Lower leg skin (tissue), 4 donors: ENCODE results near the gene WNT9B. TPM values are rescaled to one million over a fixed set of nuclear protein-coding genes. Genes with fewer than 3 reads are reported as not detected.
A peak's percentile ranks its signal among the peaks of the same experiment; 100 is the strongest.

Experiments
- DNase-seq, 2 donors: peaks; one replicate each; pipeline ENCODE4 v3.0.0-alpha.2; 2019; ENCODE audit warnings: low spot score in 2 of 2
- H3K4me3 ChIP-seq: fragments of 200-600 bp; sonication (generic); 2 replicates; pipeline ENCODE4 v1.5.1; 2017; ENCODE audit warnings: mild to moderate bottlenecking, low read depth; ENCODE audit not compliant: poor library complexity, severe bottlenecking
- POLR2A ChIP-seq, 2 donors: fragments of 450-650 bp; IDR thresholded peaks; one replicate each; pipeline ENCODE4 v1.6.1; 2016 to 2017; ENCODE audit warnings: antibody characterized with exemption in 2 of 2, mild to moderate bottlenecking in 1 of 2, moderate library complexity in 1 of 2
- WGBS, 2 donors: methylation state at CpG; one replicate each; pipeline ENCODE4 v1.1.5; 2018; 5-methylcytosine and 5-hydroxymethylcytosine counted together
- intact Hi-C: fragments of 100-400 bp; cut with DNase I; formaldehyde crosslinking; loops from one replicate; pipeline ENCODE4 v1.15.0; 2023; ENCODE audit warnings: low total_unique reads
- total RNA-seq, 4 donors: library from RNA; depleted of rRNA; stranded (reverse); fragments of >200 nt; gene quantifications; one replicate each; pipeline ENCODE4 v1.1.0, GENCODE V29; 2016
- TF ChIP-seq, protein P1 (sequence below), 3 donors: fragments of 450-650 bp; IDR thresholded peaks; one replicate each; pipeline ENCODE4 v1.5.1; 2016; ENCODE audit warnings: antibody characterized with exemption in 3 of 3, mild to moderate bottlenecking in 3 of 3, moderate library complexity in 2 of 3

The WNT9B gene, protein sequence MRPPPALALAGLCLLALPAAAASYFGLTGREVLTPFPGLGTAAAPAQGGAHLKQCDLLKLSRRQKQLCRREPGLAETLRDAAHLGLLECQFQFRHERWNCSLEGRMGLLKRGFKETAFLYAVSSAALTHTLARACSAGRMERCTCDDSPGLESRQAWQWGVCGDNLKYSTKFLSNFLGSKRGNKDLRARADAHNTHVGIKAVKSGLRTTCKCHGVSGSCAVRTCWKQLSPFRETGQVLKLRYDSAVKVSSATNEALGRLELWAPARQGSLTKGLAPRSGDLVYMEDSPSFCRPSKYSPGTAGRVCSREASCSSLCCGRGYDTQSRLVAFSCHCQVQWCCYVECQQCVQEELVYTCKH
- total RNA-seq = 1 to 10 TPM in 1 of 4 donors, under 1 TPM in 3; 0.75 to 1.1 (median 0.86) TPM

DNA sequence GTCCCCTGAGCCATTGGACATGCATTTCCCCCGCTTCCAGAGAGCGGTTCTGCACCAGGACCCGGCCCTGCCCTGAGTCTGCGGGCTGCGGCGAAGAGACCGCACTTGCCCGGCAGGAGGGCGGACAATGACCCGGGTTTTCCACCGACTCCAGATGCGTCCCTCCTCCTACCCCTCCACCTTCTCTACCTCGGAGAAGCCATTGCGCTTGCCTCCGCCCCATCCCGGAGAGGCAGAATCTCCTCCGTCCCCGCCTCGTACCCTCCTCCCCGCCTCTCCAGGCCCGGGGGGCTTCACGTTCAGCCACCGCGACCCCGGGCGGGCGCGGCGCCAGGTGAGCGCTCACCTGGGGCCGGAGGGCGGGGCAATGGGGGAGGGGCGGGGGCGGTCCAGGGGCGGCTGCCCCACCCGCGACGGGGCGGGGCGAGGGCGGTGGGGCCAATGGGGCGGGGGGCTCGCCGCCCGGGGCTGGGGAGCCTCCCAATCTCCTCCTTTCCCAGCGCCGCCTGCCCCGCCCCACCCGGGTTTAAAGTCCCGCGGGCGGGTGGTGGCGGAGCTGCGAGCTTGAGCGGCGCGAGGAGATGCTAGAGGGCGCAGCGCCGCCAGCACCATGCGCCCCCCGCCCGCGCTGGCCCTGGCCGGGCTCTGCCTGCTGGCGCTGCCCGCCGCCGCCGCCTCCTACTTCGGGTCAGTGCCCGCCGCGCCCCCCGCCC, at the start of gene WNT9B:
Gene WNT9B (plus strand): TSS at position 555 of the 713 bp plus-strand sequence. CDS start 56 bp downstream, at position 611.
- no peak for DNase-seq
- intact Hi-C loops = no loop called here
- H3K4me3 ChIP-seq = peak within 1 kb of the TSS; percentile 8
- 3 to 5% methylated on average over 33 to 42 of the region's 75 CpGs for WGBS, 2 donors
- TF ChIP-seq, protein P1, sequence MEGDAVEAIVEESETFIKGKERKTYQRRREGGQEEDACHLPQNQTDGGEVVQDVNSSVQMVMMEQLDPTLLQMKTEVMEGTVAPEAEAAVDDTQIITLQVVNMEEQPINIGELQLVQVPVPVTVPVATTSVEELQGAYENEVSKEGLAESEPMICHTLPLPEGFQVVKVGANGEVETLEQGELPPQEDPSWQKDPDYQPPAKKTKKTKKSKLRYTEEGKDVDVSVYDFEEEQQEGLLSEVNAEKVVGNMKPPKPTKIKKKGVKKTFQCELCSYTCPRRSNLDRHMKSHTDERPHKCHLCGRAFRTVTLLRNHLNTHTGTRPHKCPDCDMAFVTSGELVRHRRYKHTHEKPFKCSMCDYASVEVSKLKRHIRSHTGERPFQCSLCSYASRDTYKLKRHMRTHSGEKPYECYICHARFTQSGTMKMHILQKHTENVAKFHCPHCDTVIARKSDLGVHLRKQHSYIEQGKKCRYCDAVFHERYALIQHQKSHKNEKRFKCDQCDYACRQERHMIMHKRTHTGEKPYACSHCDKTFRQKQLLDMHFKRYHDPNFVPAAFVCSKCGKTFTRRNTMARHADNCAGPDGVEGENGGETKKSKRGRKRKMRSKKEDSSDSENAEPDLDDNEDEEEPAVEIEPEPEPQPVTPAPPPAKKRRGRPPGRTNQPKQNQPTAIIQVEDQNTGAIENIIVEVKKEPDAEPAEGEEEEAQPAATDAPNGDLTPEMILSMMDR (IDR thresholded peaks at IDR 0.05) = no peak
- TF ChIP-seq POLR2A (IDR thresholded peaks at IDR 0.05) = no peak

DNA sequence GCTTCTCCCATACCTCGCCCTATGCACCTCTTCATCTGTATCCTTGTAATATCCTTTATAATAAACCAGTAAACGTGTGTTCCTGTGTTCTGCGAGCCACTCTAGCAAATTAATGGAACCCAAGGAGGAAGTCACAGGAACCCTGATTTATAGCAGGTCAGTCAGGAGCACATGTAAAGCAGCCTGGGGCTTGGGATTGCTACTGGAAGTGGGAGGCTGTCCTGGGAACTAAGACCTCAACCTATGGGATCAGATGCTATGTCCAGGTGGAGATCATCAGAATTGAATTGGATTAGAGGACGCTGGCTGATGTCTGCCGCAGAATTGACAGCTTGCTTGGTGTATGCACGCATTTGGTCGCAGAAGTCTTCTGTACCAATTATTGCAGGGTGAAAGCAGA, 48.6 kb upstream of the WNT9B start:
- intact Hi-C loops = no loop called here
- no peak overlapping the region for H3K4me3 ChIP-seq
- WGBS, 2 donors = 74 to 78% methylated on average over 7 of the region's 7 CpGs

GRCh38 chr17:46803544-46803943, 47.8 kb upstream of the WNT9B start:
- TF ChIP-seq, protein P1 (IDR thresholded peaks at IDR 0.05) = no peak
- no peak for TF ChIP-seq POLR2A (IDR thresholded peaks at IDR 0.05)
- intact Hi-C loops = no loop called here
- H3K4me3 ChIP-seq = no peak overlapping the region

More for the DNA sequence above, 48.6 kb upstream of the WNT9B start:
- no peak for DNase-seq
- TF ChIP-seq POLR2A (IDR thresholded peaks at IDR 0.05) = no peak
- TF ChIP-seq, protein P1 (IDR thresholded peaks at IDR 0.05) = no peak

GRCh38 chr17:46805771-46806170, 45.6 kb upstream of the WNT9B start:
- TF ChIP-seq POLR2A (IDR thresholded peaks at IDR 0.05) = no peak
- whole genome bisulfite sequencing, 2 donors = 82 to 91% methylated on average over 6 of the region's 6 CpGs
- DNase-seq = no peak
- intact Hi-C loops = no loop called here
- no peak overlapping the region for H3K4me3 ChIP-seq

More at GRCh38 chr17:46803544-46803943, 47.8 kb upstream of the WNT9B start:
- no peak for DNase-seq
- 75 to 90% methylated on average over 5 of the region's 5 CpGs for WGBS, 2 donors

DNA sequence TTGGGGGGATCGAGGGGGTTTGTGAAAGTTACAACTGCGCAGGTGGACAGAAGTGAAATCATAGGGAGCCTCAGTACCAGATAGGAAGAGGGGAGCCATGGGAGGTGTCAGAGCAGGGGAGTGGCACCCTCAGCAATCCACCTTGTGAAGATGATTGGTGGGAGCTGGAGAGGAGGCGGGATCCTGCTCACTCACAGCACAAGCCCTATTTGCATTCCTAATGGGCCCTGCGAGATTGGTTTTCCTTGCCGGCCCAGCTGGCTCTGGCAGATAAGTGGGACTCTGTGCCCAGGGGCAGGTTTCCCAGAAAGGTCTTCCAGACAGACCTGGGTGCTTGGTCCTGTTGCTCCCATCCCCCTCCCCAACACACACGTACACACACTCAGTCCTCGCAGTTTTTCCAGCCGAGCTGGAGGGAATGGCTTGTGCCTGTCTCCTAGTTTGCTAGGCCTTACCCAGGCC, 42.2 kb upstream of the WNT9B start:
- 59 to 63% methylated on average over 8 of the region's 8 CpGs for whole genome bisulfite sequencing, 2 donors
- TF ChIP-seq POLR2A (IDR thresholded peaks at IDR 0.05) = no peak
- TF ChIP-seq, protein P1 (IDR thresholded peaks at IDR 0.05) = no peak
- intact Hi-C loops = no loop called here
- no peak for DNase-seq
- no peak overlapping the region for H3K4me3 ChIP-seq

DNA sequence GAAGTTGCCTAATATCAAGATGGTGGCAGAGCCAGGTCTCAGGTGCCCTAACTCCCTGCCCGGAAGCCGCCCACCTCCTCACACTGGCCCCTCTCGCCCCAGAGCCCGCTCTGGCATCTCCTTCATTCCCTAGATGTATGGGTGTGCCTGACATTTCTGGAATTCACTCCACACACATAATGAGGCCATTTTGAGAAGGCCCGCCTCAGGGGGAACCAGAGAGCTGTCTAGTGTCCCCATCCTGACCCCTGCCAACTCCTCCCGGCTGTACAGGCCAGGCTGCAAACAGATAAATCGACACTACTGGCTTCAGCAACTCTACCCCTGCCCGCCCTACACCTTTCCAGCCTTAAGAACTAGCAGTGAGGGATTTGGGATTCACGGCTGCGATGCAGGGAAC, 40.5 kb upstream of the WNT9B start:
- 74 to 76% methylated on average over 10 of the region's 10 CpGs for WGBS, 2 donors
- DNase-seq = no peak
- H3K4me3 ChIP-seq = no peak overlapping the region
- intact Hi-C loops = loop anchor here (1.0 kb wide), 1 partner anchor 47 kb away; no protein-coding TSS in a partner anchor
- TF ChIP-seq, protein P1 (IDR thresholded peaks at IDR 0.05) = no peak
- TF ChIP-seq POLR2A (IDR thresholded peaks at IDR 0.05) = no peak
